Measurements from ENCODE around the gene FTO. TPM values are rescaled to one million over a fixed set of nuclear protein-coding genes. Genes with fewer than 3 reads are reported as not detected.
A peak's percentile ranks its signal among the peaks of the same experiment; 100 is the strongest.

FTO gene
- total and polyA plus RNA-seq, 2 of the 8 experiments (the other 6 are each of a cell fraction or from before 2014, with no cell fraction given), result 34.5 to 59.8 TPM

DNA sequence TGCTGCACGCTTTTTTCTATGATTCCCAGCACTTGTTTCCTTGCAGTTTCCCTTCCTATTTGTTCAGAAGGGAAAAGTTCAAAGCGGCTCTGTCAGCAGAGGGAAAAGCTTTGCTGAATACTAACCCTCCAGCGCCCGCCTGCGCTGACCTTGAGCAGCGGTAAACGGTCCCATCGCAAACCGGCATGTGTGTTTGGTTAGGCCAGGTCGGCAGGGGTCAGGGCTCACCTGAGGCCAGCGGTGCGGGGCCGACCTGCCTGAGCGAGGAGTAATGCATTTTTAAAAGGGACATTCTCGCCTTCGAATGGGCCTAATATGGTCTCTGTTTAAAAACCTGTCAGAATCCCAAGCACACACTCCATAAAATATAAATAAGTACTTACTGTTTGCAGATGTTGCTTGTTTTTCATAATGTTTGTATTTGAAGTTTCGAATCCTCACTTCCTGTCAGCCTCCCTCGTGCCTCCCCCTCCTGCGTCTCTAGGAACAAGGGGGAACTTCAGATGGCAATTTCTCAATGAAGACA lies 472.5 kb downstream of the FTO start (continued):
- TF ChIP-seq SIN3A (conservative IDR thresholded peaks at IDR 0.05 in 1 of 2, IDR thresholded peaks at IDR 0.05 in 1 of 2; ENCODE audit: low read depth in 1 of 2, low read length in 2 of 2) (no peak), TCF12 (IDR thresholded peaks at IDR 0.05; ENCODE audit: low read depth, low read length) (no peak), EZH2 (IDR thresholded peaks at IDR 0.05; ENCODE audit: low read depth, low read length, severe bottlenecking) (no peak), NANOG (IDR thresholded peaks at IDR 0.05; ENCODE audit: insufficient read depth, low read depth, low read length, poor library complexity, severe bottlenecking) (no peak), FOSL1 (IDR thresholded peaks at IDR 0.05; ENCODE audit: insufficient read depth, low read depth, low read length) (no peak), SIX5 (IDR thresholded peaks at IDR 0.05; ENCODE audit: low read depth, low read length) (no peak), BACH1 (IDR thresholded peaks at IDR 0.05; ENCODE audit: low read length) (no peak), POLR2A (IDR thresholded peaks at IDR 0.05; ENCODE audit: control extremely low read depth in 1 of 2, low read depth in 2 of 2, low read length in 2 of 2) (no peak), BCL11A (IDR thresholded peaks at IDR 0.05; ENCODE audit: low read depth in 2 of 2, low read length in 2 of 2) (no peak), TBP (IDR thresholded peaks at IDR 0.05; ENCODE audit: low read depth, low read length) (0 out of 2 replicates have a peak, but pooled peaks have one; percentile 25)
- TF ChIP-seq, protein P1, sequence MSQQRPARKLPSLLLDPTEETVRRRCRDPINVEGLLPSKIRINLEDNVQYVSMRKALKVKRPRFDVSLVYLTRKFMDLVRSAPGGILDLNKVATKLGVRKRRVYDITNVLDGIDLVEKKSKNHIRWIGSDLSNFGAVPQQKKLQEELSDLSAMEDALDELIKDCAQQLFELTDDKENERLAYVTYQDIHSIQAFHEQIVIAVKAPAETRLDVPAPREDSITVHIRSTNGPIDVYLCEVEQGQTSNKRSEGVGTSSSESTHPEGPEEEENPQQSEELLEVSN (IDR thresholded peaks at IDR 0.05), result 0 out of 2 replicates have a peak, but pooled peaks have one; percentile 27
- TF ChIP-seq, protein P2, sequence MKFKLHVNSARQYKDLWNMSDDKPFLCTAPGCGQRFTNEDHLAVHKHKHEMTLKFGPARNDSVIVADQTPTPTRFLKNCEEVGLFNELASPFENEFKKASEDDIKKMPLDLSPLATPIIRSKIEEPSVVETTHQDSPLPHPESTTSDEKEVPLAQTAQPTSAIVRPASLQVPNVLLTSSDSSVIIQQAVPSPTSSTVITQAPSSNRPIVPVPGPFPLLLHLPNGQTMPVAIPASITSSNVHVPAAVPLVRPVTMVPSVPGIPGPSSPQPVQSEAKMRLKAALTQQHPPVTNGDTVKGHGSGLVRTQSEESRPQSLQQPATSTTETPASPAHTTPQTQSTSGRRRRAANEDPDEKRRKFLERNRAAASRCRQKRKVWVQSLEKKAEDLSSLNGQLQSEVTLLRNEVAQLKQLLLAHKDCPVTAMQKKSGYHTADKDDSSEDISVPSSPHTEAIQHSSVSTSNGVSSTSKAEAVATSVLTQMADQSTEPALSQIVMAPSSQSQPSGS (IDR thresholded peaks at IDR 0.05; ENCODE audit: low read length), result no peak

Data from H1 (cell line).